Neuronal stem cell (in vitro differentiated cells): ENCODE results near the gene IGFBP2.
A peak's percentile ranks its signal among the peaks of the same experiment; 100 is the strongest.

Experiments
- DNase-seq: peaks from one replicate; pipeline ENCODE4 v3.0.0-alpha.2; 2013; ENCODE audit warnings: low spot score
- H2AFZ ChIP-seq: one replicate; pipeline ENCODE4 v1.6.1; 2013; ENCODE audit warnings: mild to moderate bottlenecking, low read length, inconsistent platforms
- H2AK5ac ChIP-seq: 2 replicates; pipeline ENCODE4 v1.6.1; 2013; ENCODE audit warnings: low read depth, mild to moderate bottlenecking, inconsistent platforms, low read length, moderate library complexity, mixed read lengths
- H2BK120ac ChIP-seq: 2 replicates; pipeline ENCODE4 v1.6.1; 2013; ENCODE audit warnings: low read depth, mild to moderate bottlenecking, inconsistent platforms, low read length, moderate library complexity, mixed read lengths
- H2BK12ac ChIP-seq: one replicate; pipeline ENCODE4 v1.6.1; 2013; ENCODE audit warnings: low read length, inconsistent platforms
- H2BK15ac ChIP-seq: 2 replicates; pipeline ENCODE4 v1.6.1; 2013; ENCODE audit warnings: mild to moderate bottlenecking, low read length, inconsistent platforms, mixed read lengths
- H2BK5ac ChIP-seq: one replicate; pipeline ENCODE4 v1.6.1; 2013; ENCODE audit warnings: inconsistent platforms, mild to moderate bottlenecking, low read length, moderate library complexity
- H3K14ac ChIP-seq: one replicate; pipeline ENCODE4 v1.6.1; 2013; ENCODE audit warnings: low read length, inconsistent platforms
- H3K18ac ChIP-seq: 2 replicates; pipeline ENCODE4 v1.6.1; 2013; ENCODE audit warnings: low read length, inconsistent platforms
- H3K23ac ChIP-seq: 2 replicates; pipeline ENCODE4 v1.6.1; 2013; ENCODE audit warnings: low read depth, mild to moderate bottlenecking, mixed read lengths, low read length, inconsistent platforms; ENCODE audit not compliant: poor library complexity
- H3K27ac ChIP-seq: replicated peaks from 3 replicates; pipeline ENCODE4 v1.5.1; 2013; ENCODE audit warnings: low read length, inconsistent platforms
- H3K27me3 ChIP-seq, 3 experiments: 2 replicates each; pipeline ENCODE4 v1.6.1; 2013; ENCODE audit warnings: low read length in 3 of 3, mild to moderate bottlenecking in 2 of 3, inconsistent platforms in 1 of 3, low read depth in 1 of 3, mixed read lengths in 1 of 3, moderate library complexity in 1 of 3; ENCODE audit not compliant: control insufficient read depth in 3 of 3, insufficient read depth in 3 of 3
- H3K36me3 ChIP-seq, 2 donors: replicated peaks in 1 of 2; 2 replicates each; pipeline ENCODE4 v1.6.1; 2013; ENCODE audit warnings: low read length in 2 of 2; ENCODE audit not compliant: control insufficient read depth in 2 of 2, insufficient read depth in 2 of 2
- H3K4ac ChIP-seq: 2 replicates; pipeline ENCODE4 v1.6.1; 2013; ENCODE audit warnings: inconsistent platforms, mild to moderate bottlenecking, low read length, moderate library complexity
- H3K4me1 ChIP-seq, 2 donors: 1 replicate in 1 of 2; 2 replicates in 1 of 2; pipeline ENCODE4 v1.6.1; 2013; ENCODE audit warnings: low read length in 2 of 2, low read depth in 1 of 2; ENCODE audit not compliant: control insufficient read depth in 2 of 2, insufficient read depth in 1 of 2
- H3K4me2 ChIP-seq: one replicate; pipeline ENCODE4 v1.6.1; 2013; ENCODE audit warnings: mild to moderate bottlenecking, low read length, inconsistent platforms; ENCODE audit not compliant: insufficient read depth, poor library complexity, severe bottlenecking
- H3K4me3 ChIP-seq, 2 donors: 2 replicates each; pipeline ENCODE4 v1.5.1; 2013; ENCODE audit warnings: low read length in 2 of 2, mild to moderate bottlenecking in 2 of 2, inconsistent platforms in 1 of 2, moderate library complexity in 1 of 2
- H3K79me1 ChIP-seq: one replicate; pipeline ENCODE4 v1.6.1; 2013; ENCODE audit warnings: low read depth, mild to moderate bottlenecking, inconsistent platforms, low read length, moderate library complexity
- H3K9ac ChIP-seq: one replicate; pipeline ENCODE4 v1.6.1; 2013; ENCODE audit warnings: mild to moderate bottlenecking, low read depth, low read length, inconsistent platforms; ENCODE audit not compliant: poor library complexity
- H3K9me3 ChIP-seq, 2 donors: replicated peaks in 1 of 2; 2 replicates each; pipeline versions ENCODE3 to v1.6.1; 2013; ENCODE audit warnings: low read length in 2 of 2, mild to moderate bottlenecking in 2 of 2, inconsistent platforms in 1 of 2, low read depth in 1 of 2, mixed read lengths in 1 of 2, moderate library complexity in 1 of 2; ENCODE audit not compliant: control insufficient read depth in 2 of 2, insufficient read depth in 1 of 2
- H4K8ac ChIP-seq: one replicate; pipeline ENCODE4 v1.6.1; 2013; ENCODE audit warnings: low read depth, mild to moderate bottlenecking, inconsistent platforms, low read length, moderate library complexity
- H4K91ac ChIP-seq: one replicate; pipeline ENCODE4 v1.6.1; 2013; ENCODE audit warnings: low read length, low read depth, mild to moderate bottlenecking, inconsistent platforms; ENCODE audit not compliant: poor library complexity
- WGBS, 2 donors: extraction: QIAGEN DNeasy Blood & Tissue Kit; methylation state at CpG; one replicate each; pipeline ENCODE4 v1.1.7; 2013; ENCODE audit warnings: missing lambda C conversion rate in 2 of 2, mixed read lengths in 1 of 2; ENCODE audit not compliant: insufficient read length in 2 of 2, insufficient replicate concordance in 1 of 2; ENCODE audit errors: extremely low coverage in 2 of 2; 5-methylcytosine and 5-hydroxymethylcytosine counted together

Gene IGFBP2

DNA sequence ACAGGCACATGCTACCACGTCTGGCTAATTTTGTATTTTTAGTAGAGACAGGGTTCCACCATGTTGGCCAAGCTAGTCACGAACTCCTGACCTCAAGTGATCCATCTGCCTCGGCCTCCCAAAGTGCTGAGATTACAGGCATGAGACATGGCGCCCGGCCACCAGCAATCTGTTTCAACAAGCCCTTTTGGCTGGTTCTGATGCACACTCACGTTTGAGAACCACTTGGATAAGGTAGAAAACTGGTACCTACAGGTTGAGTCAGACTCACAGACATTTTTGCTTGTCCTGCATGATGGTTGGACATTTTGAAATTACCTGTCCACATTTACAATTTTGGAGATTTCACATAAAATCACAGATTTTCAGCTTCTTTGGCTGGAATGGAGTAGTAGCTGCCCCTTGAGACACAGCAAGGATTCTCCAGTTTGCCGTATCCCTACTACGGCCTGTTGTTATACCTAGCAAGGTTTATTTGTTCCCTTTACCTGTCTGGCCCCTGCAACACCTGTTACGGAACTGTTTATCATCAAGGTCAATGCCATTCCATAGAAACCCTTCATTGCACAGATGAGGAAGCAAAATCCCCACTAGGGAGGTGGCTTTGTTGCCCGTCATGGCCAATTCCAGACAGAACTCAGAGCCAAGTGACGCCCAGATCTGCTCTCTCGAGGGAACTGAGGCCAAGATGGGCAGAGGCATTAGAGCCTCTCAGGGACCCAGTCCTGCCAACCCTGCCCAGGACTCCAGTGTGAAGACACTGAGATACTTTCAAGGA, 31.4 kb upstream of the IGFBP2 start:
- no peaks in the 10 kb centered on the region for H3K27me3 ChIP-seq
- H3K4me2 ChIP-seq: no peak overlapping the region
- H3K36me3 ChIP-seq: no peaks in the 10 kb centered on the region
- H3K79me1 ChIP-seq: no peaks in the 10 kb centered on the region
- no peak overlapping the region for H3K23ac ChIP-seq
- H3K9ac ChIP-seq: no peak overlapping the region
- no CpG with 5 or more reads among the region's 12 CpGs for WGBS, 2 donors
- no peak overlapping the region for H2BK120ac ChIP-seq
- H3K4me3 ChIP-seq: no peak overlapping the region
- H3K9me3 ChIP-seq: no peaks in the 10 kb centered on the region
- H3K14ac ChIP-seq: no peak overlapping the region
- peak overlapping the region; percentile 19 for H2BK5ac ChIP-seq
- no peak overlapping the region for H3K4ac ChIP-seq
- H3K27ac ChIP-seq: no peak overlapping the region
- H2BK15ac ChIP-seq: no peak overlapping the region
- peaks cover 16 to 17% of the 10 kb centered on the region in 2 donors for H3K4me1 ChIP-seq
- no peak overlapping the region for H4K91ac ChIP-seq
- no peak for DNase-seq
- H4K8ac ChIP-seq: no peak overlapping the region
- peak overlapping the region; percentile 77 for H2AK5ac ChIP-seq
- H3K18ac ChIP-seq: no peak overlapping the region
- H2BK12ac ChIP-seq: no peak overlapping the region
- H2AFZ ChIP-seq: no peak overlapping the region

DNA sequence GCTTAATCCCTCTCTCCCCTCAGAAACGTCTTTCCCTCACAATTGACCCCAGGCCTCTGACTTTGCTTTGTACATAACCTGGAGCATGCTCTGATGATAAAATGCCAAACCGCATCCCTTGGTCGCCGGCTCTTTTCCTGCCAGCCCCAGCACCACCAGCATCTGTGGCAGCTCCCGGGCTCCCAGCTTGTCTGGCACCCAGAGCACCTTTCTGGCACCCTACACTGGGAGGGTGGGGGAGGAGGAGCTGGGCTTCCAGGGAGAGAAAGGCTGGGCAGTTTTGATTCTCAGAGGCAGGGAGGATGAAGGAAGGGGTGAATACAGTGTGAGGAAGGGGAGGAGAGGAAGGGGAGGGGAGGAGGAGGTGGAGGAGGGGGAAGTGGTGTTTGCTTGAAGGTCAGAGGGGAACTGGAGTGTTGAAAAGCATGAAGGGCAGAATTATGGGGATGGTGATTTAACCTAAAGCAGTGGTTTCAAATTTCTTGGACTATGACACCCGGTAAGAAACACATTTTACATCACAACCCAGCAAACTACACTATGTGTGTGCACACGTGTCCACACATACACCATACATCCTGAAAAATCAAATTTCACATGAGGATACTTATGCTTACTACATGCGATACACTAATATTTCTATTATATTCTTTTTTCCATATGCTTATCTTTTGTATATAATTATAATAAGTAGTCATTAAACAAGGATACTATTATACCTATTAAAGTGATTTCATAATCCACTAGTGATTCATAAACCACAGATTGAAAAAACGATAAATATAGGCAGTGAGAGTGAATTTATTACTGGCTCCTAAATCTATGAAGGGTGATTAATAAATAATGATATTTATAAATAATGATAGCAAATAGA, 30.0 kb upstream of the IGFBP2 start:
- H2BK120ac ChIP-seq: no peak overlapping the region
- H3K4me2 ChIP-seq: no peak overlapping the region
- no peak overlapping the region for H3K9ac ChIP-seq
- H3K18ac ChIP-seq: peak overlapping the region; percentile 71
- peaks cover 18 to 24% of the 10 kb centered on the region in 2 donors for H3K4me1 ChIP-seq
- H3K14ac ChIP-seq: no peak overlapping the region
- H3K79me1 ChIP-seq: no peaks in the 10 kb centered on the region
- H3K27ac ChIP-seq: no peak overlapping the region
- H2BK12ac ChIP-seq: no peak overlapping the region
- H4K8ac ChIP-seq: no peak overlapping the region
- no peak overlapping the region for H2BK5ac ChIP-seq
- DNase-seq: no peak
- H2AK5ac ChIP-seq: no peak overlapping the region
- H3K4me3 ChIP-seq: no peak overlapping the region
- H4K91ac ChIP-seq: no peak overlapping the region
- H3K9me3 ChIP-seq: no peaks in the 10 kb centered on the region
- no peak overlapping the region for H3K4ac ChIP-seq
- no CpG with 5 or more reads among the region's 9 CpGs for WGBS, 2 donors
- no peaks in the 10 kb centered on the region for H3K27me3 ChIP-seq
- no peak overlapping the region for H3K23ac ChIP-seq
- H3K36me3 ChIP-seq: no peaks in the 10 kb centered on the region
- peak overlapping the region; percentile 47 for H2AFZ ChIP-seq
- H2BK15ac ChIP-seq: peak overlapping the region; percentile 50

DNA sequence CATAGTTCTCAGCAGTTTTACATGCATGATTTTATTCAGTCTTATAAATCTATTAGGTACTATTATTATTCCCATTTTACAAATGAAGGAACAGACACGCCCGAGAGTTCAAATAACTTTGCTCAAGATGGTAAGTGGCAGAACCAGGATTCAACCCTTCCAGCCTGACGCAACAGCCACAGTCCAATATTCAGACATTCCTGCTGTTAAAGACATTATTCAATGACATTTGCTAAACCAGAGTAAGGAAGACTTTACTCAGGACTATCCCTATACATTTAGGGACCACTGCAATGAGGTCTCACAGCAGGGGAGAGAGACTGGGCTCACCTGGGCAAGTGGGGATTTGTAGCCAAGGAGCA, 29.4 kb upstream of the IGFBP2 start:
- Histone ChIP-seq H4K8ac (no peak overlapping the region), H3K79me1 (no peaks in the 10 kb centered on the region), H3K23ac (no peak overlapping the region), H2AK5ac (no peak overlapping the region), H3K9ac (no peak overlapping the region), H3K4me1 (peaks cover 18 to 24% of the 10 kb centered on the region in 2 donors), H3K36me3 (no peaks in the 10 kb centered on the region), H3K4me2 (no peak overlapping the region), H3K27me3 (no peaks in the 10 kb centered on the region), H2BK5ac (no peak overlapping the region), H2BK120ac (no peak overlapping the region), H3K9me3 (no peaks in the 10 kb centered on the region), H2BK15ac (no peak overlapping the region), H3K4ac (no peak overlapping the region), H4K91ac (no peak overlapping the region), H2AFZ (no peak overlapping the region), H2BK12ac (no peak overlapping the region), H3K14ac (no peak overlapping the region), H3K4me3 (no peak overlapping the region), H3K27ac (no peak overlapping the region), H3K18ac (no peak overlapping the region)
- DNase-seq: no peak
- no CpG with 5 or more reads among the region's 3 CpGs for WGBS, 2 donors

DNA sequence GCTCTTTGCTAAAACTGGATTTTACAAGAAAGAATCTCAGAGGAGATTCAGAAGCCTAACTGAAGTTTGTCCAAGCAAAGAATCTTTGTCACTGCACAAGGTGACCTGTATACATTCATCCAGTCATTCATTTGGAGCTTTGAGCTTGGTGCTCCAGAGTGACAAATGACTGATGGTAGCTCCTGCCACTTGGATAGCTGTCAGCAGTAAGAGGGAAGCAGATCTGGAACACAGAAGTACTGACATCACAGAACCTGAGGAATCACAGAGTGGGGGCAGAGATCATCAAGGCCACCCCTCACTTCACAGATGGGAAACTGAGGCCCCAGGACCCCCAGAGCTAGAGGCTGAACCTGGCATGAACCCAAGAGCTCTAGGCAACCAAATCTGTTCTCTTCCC, 28.8 kb upstream of the IGFBP2 start:
- Histone ChIP-seq H2BK120ac (no peak overlapping the region), H3K9ac (no peak overlapping the region), H2AFZ (no peak overlapping the region), H3K27ac (no peak overlapping the region), H3K14ac (no peak overlapping the region), H3K4me3 (no peak overlapping the region), H3K9me3 (no peaks in the 10 kb centered on the region), H2BK5ac (no peak overlapping the region), H3K4me1 (peaks cover 18 to 24% of the 10 kb centered on the region in 2 donors), H3K18ac (no peak overlapping the region), H2AK5ac (no peak overlapping the region), H3K36me3 (no peaks in the 10 kb centered on the region), H3K79me1 (no peaks in the 10 kb centered on the region), H2BK12ac (no peak overlapping the region), H3K4me2 (no peak overlapping the region), H4K91ac (no peak overlapping the region), H3K23ac (no peak overlapping the region), H2BK15ac (no peak overlapping the region), H3K27me3 (no peaks in the 10 kb centered on the region), H3K4ac (no peak overlapping the region), H4K8ac (no peak overlapping the region)
- DNase-seq: no peak
